Mesenteric fat pad (tissue), 1 donor: Measurements from ENCODE around the gene RPUSD4. TPM values are rescaled to one million over a fixed set of nuclear protein-coding genes. Genes with fewer than 3 reads are reported as not detected.

ENCODE experiments used
- DNase-seq: peaks from one replicate; pipeline ENCODE4 v3.0.0-alpha.2; 2020; ENCODE audit warnings: low spot score
- total RNA-seq: library from RNA; stranded (reverse); fragmentation: NEBNext Ultra II Directional; extraction: Animal tissue kit (Norgen Biotek cat#: 25700); gene quantifications from one replicate; pipeline ENCODE4 v1.2.1, GENCODE V29; 2021
- donor health status: DM: yes; HTN: yes; CAD: no.

The RPUSD4 gene
- total RNA-seq, 1 donor from 2014 or later = 24.2 TPM

GRCh38 chr11:126185259-126186024 is 26.0 kb downstream of the RPUSD4 start:
- DNase-seq = no peak

GRCh38 chr11:126182787-126183445 is 28.5 kb downstream of the RPUSD4 start:
- no peak for DNase-seq

GRCh38 chr11:126181939-126182730 is 29.3 kb downstream of the RPUSD4 start:
- no peak for DNase-seq

- DNase-seq = no peak
Measured at GRCh38 chr11:126176853-126177470, 34.5 kb downstream of the RPUSD4 start.

- no peak for DNase-seq
Measured at GRCh38 chr11:126175393-126175792, 36.1 kb downstream of the RPUSD4 start.

GRCh38 chr11:126174816-126175215 is 36.6 kb downstream of the RPUSD4 start:
- DNase-seq = no peak

- DNase-seq = no peak
Measured at GRCh38 chr11:126173257-126173656, 38.2 kb downstream of the RPUSD4 start.

GRCh38 chr11:126172596-126173038 is 38.8 kb downstream of the RPUSD4 start:
- no peak for DNase-seq

- DNase-seq = no peak
Measured at GRCh38 chr11:126169291-126169690, 42.2 kb downstream of the RPUSD4 start.

- no peak for DNase-seq
Measured at GRCh38 chr11:126167488-126167887, 44.0 kb downstream of the RPUSD4 start.

GRCh38 chr11:126166413-126166812 is 45.0 kb downstream of the RPUSD4 start:
- no peak for DNase-seq

- DNase-seq = no peak
Measured at GRCh38 chr11:126165757-126166156, 45.7 kb downstream of the RPUSD4 start.

- DNase-seq = no peak
Measured at GRCh38 chr11:126165311-126165720, 46.1 kb downstream of the RPUSD4 start.

- DNase-seq = no peak
Measured at GRCh38 chr11:126164781-126165180, 46.7 kb downstream of the RPUSD4 start.

- no peak for DNase-seq
Measured at GRCh38 chr11:126163779-126164178, 47.7 kb downstream of the RPUSD4 start.

GRCh38 chr11:126163074-126163700 is 48.3 kb downstream of the RPUSD4 start:
- DNase-seq = no peak

GRCh38 chr11:126162306-126163030 is 49.0 kb downstream of the RPUSD4 start:
- DNase-seq = no peak

GRCh38 chr11:126161023-126161391 is 50.4 kb downstream of the RPUSD4 start:
- DNase-seq = no peak

- DNase-seq = no peak
Measured at GRCh38 chr11:126160345-126161022, 51.0 kb downstream of the RPUSD4 start.
